K562 (cell line): ENCODE data around the gene SYTL2. TPM values are rescaled to one million over a fixed set of nuclear protein-coding genes. Genes with fewer than 3 reads are reported as not detected.
"Not testable (repeated sequence)": the region's sequence is repeated elsewhere in the genome, so short reads cannot be mapped to it uniquely, and the experiment has no call there.

ENCODE experiments used
- ATAC-seq: fragments of 200-7000 bp; cut with Tn5 transposase; 3 replicates; pipeline ENCODE4 v1.9.1; 2020; ENCODE audit warnings: moderate library complexity
- BruUV-seq: library from RNA; stranded (reverse); fragments of 400-500 nt; replicated peaks from 2 replicates; lab custom pipeline; 2021; lab: Mats Ljungman, UMichigan
- CTCF ChIA-PET: fragments of 300-600 bp; formaldehyde crosslinking; extraction: SDS; loops from one replicate; lab custom pipeline; 2021; ENCODE audit warnings: low intra/inter-chr PET ratio; lab: Yijun Ruan, JAX
- POLR2A ChIA-PET: fragments of 300-600, 350-650 bp; sonication (Branson Sonifier 250); formaldehyde crosslinking; extraction: SDS; loops from one replicate; lab custom pipeline; 2021; ENCODE audit warnings: antibody characterized with exemption, inconsistent platforms; lab: Yijun Ruan, JAX
- DNase-seq, 4 experiments: peaks; one replicate each; pipeline versions ENCODE4 v3.0.0 to v3.0.0-alpha.2; 2011 to 2018; ENCODE audit warnings: low spot score in 3 of 4, mixed read lengths in 3 of 4; ENCODE audit errors: extremely low read depth in 1 of 4
- FAIRE-seq: peaks from 2 replicates; lab custom pipeline; 2011; peaks lifted over from hg19 to GRCh38; lab: Jason Lieb, UNC
- H2AFZ ChIP-seq: 2 replicates; pipeline ENCODE4 v1.6.0; 2011; ENCODE audit warnings: low read depth, low read length, control low read depth, inconsistent platforms
- H3K27ac ChIP-seq: fragments of 200-600 bp; 3 replicates; pipeline ENCODE4 v1.8.0; 2011; ENCODE audit warnings: low read depth, mild to moderate bottlenecking, control low read depth, inconsistent platforms, low read length, moderate library complexity, mixed read lengths; ENCODE audit errors: extremely low read depth
- H3K27me3 ChIP-seq, 2 experiments: fragments of 300-600 bp in 1 of 2; 2 replicates in 1 of 2; 3 replicates in 1 of 2; pipeline versions ENCODE4 v1.6.0 to v1.8.0; 2011; ENCODE audit warnings: inconsistent platforms in 2 of 2, low read length in 2 of 2, mild to moderate bottlenecking in 1 of 2, mixed read lengths in 1 of 2, moderate library complexity in 1 of 2; ENCODE audit not compliant: control insufficient read depth in 2 of 2, insufficient read depth in 2 of 2
- H3K36me3 ChIP-seq: fragments of 300-600 bp; 3 replicates; pipeline ENCODE4 v1.8.0; 2011; ENCODE audit warnings: mild to moderate bottlenecking, low read length, inconsistent platforms; ENCODE audit not compliant: control insufficient read depth, insufficient read depth
- H3K4me1 ChIP-seq, 2 experiments: fragments of 200-600 bp in 1 of 2; replicated peaks in 1 of 2; 2 replicates in 1 of 2; 3 replicates in 1 of 2; pipeline versions ENCODE4 v1.5.1 to v1.8.0; 2011; ENCODE audit warnings: inconsistent platforms in 2 of 2, low read length in 2 of 2, mild to moderate bottlenecking in 1 of 2, mixed read lengths in 1 of 2, moderate library complexity in 1 of 2; ENCODE audit not compliant: control insufficient read depth in 2 of 2, insufficient read depth in 2 of 2
- H3K4me2 ChIP-seq: 2 replicates; pipeline ENCODE4 v1.6.1; 2011; ENCODE audit warnings: low read length, control low read depth, inconsistent platforms, mixed read lengths; ENCODE audit not compliant: insufficient read depth
- H3K4me3 ChIP-seq: fragments of 200-600 bp; sonication (generic), shearing (Covaris generic); 2 replicates; pipeline ENCODE4 v1.5.1; 2016; ENCODE audit warnings: control low read depth, inconsistent platforms
- H3K79me2 ChIP-seq: fragments of 200-600 bp; 3 replicates; pipeline ENCODE4 v1.8.0; 2011; ENCODE audit warnings: low read length, inconsistent platforms; ENCODE audit not compliant: control insufficient read depth, insufficient read depth
- H3K9ac ChIP-seq, 2 experiments: 2 replicates each; pipeline versions ENCODE4 v1.6.0 to v1.6.1; 2011; ENCODE audit warnings: low read depth in 2 of 2, low read length in 2 of 2, control low read depth in 1 of 2, inconsistent platforms in 1 of 2, mild to moderate bottlenecking in 1 of 2, mixed read lengths in 1 of 2; ENCODE audit not compliant: insufficient read depth in 1 of 2
- H3K9me1 ChIP-seq: one replicate; pipeline ENCODE4 v1.6.0; 2011; ENCODE audit warnings: inconsistent platforms, mild to moderate bottlenecking, low read length, moderate library complexity; ENCODE audit not compliant: control insufficient read depth, insufficient read depth
- H3K9me3 ChIP-seq: replicated peaks from 2 replicates; pipeline ENCODE4 v1.5.1; 2011; ENCODE audit warnings: low read depth, low read length, inconsistent platforms; ENCODE audit not compliant: control insufficient read depth, insufficient read depth
- H4K20me1 ChIP-seq: replicated peaks from 2 replicates; pipeline ENCODE4 v1.6.1; 2011; ENCODE audit warnings: low read length, inconsistent platforms, mixed read lengths; ENCODE audit not compliant: control insufficient read depth, insufficient read depth
- RBBP5 ChIP-seq: fragments of 200-600 bp; sonication (generic); IDR thresholded peaks from 2 replicates; pipeline ENCODE4 v1.6.1; 2012; ENCODE audit warnings: borderline replicate concordance, mild to moderate bottlenecking, low read length, control low read depth, inconsistent platforms; ENCODE audit not compliant: insufficient read depth, poor library complexity, severe bottlenecking
- SRSF7 ChIP-seq: fragments of 200-400 bp; formaldehyde crosslinking; optimal IDR thresholded peaks from 2 replicates; pipeline ENCODE3; 2017; ENCODE audit warnings: mild to moderate bottlenecking, low read depth, low read length
- STAG1 ChIP-seq: sonication (generic); formaldehyde crosslinking; IDR thresholded peaks from 2 replicates; pipeline ENCODE4 v1.5.0; 2020; ENCODE audit warnings: missing genetic modification reagents, borderline replicate concordance
- YY1 ChIP-seq, 3 experiments: IDR thresholded peaks; 2 replicates each; pipeline ENCODE4 v1.6.1; 2011; ENCODE audit warnings: low read length in 2 of 3, mild to moderate bottlenecking in 2 of 3, moderate library complexity in 2 of 3, borderline replicate concordance in 1 of 3, control low read depth in 1 of 3, low read depth in 1 of 3; ENCODE audit not compliant: insufficient read depth in 3 of 3, insufficient replicate concordance in 2 of 3, control insufficient read depth in 1 of 3, insufficient read length in 1 of 3; ENCODE audit errors: extremely low read depth in 1 of 3
- in situ Hi-C: fragments of 300-500 bp; cut with MboI; formaldehyde crosslinking; loops from 4 replicates; pipeline ENCODE4 v1.15.0; 2018; ENCODE audit warnings: inconsistent platforms, mixed read lengths
- intact Hi-C: fragments of 100-400 bp; cut with micrococcal nuclease; formaldehyde crosslinking; loops from 2 replicates; pipeline ENCODE4 v1.14.2; 2022
- polyA plus RNA-seq, 8 experiments: library from polyadenylated mRNA; depleted of rRNA in 4 of 8; stranded (reverse) in 5 of 8; unstranded in 3 of 8; fragments of >200 nt; fragmentation: Nextera tagmentation in 2 of 8; fragmentation: Illumina TruSeq in 1 of 8; extraction: Ambion mirVana in 2 of 8; extraction: Trizol in 1 of 8; gene quantifications; 2 replicates each; pipeline versions ENCODE4 v1.2.1 to v1.2.3, GENCODE V29; 2011 to 2014; ENCODE audit warnings: inconsistent platforms in 1 of 8, missing spikeins in 1 of 8
- total RNA-seq, 7 experiments: library from RNA; depleted of rRNA in 6 of 7; stranded (reverse); fragments of >200 nt in 6 of 7; fragmentation: Illumina TruSeq in 2 of 7; extraction: Trizol in 2 of 7; gene quantifications; 2 replicates each; pipeline versions ENCODE4 v1.2.1 to v1.2.3, GENCODE V29; 2011 to 2021; ENCODE audit warnings: low replicate concordance in 1 of 7
- TF ChIP-seq, protein P1 (sequence below), 2 experiments: IDR thresholded peaks in 1 of 2; conservative IDR thresholded peaks in 1 of 2; 2 replicates each; pipeline ENCODE4 v1.6.1; 2016; ENCODE audit warnings: low read depth in 2 of 2, mild to moderate bottlenecking in 1 of 2, missing compliant biosample characterization in 1 of 2, missing genetic modification characterization in 1 of 2, moderate library complexity in 1 of 2
- TF ChIP-seq, protein P2 (sequence below): fragments of 200-800 bp; sonication (Bioruptor generic); IDR thresholded peaks from 2 replicates; pipeline ENCODE4 v1.6.1; 2017; ENCODE audit warnings: missing genetic modification characterization, missing compliant biosample characterization
- TF ChIP-seq, protein P3 (sequence below), 3 experiments: IDR thresholded peaks in 2 of 3; conservative IDR thresholded peaks in 1 of 3; 2 replicates each; pipeline ENCODE4 v1.5.1; 2011 to 2012; ENCODE audit warnings: low read length in 3 of 3, mild to moderate bottlenecking in 3 of 3, control low read depth in 2 of 3, improper control_type of control experiment in 1 of 3, inconsistent platforms in 1 of 3, low read depth in 1 of 3, mixed read lengths in 1 of 3, moderate library complexity in 1 of 3; ENCODE audit not compliant: insufficient read depth in 2 of 3

SYTL2 gene
- total and polyA plus RNA-seq, 9 of the 15 experiments (the other 6 are each of a cell fraction or from before 2014, with no cell fraction given): 0.05 to 0.57 (median 0.35) TPM

DNA sequence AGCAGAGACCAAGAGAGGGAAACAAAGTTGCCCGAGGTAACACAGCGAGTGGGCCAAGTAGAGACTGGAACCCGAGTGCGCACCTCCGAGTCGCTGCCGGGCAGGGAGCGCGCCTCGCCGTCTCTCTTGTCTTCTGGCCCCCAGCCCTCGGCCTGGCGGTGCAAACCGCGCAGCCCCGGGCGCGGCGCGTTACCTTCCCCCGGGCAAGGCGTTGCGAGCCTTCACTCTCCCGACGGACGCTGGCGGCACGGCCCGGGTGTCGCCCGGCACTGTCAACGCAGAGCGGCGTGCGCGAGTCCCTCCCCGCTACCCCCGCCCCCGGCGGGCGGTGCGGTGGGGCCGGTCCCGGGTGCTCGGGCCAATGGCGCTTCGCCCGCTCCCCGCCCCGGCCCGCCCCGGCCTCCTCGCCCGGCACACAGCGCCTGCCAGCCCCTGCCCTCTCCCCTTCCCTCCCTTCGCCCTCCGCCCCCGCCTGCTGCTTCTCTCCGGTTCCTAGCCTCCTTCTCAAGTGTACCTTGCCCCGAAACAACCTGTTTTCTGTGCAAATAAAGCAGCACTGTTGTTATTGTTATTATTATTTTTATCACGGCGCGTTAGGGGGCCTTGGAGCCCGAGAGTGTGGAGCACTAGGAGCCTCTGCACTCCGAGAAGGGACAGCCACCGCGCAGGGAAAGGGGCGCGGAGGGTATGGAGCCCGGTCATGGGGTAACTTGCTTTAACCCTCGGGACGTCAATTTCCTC, at the start of gene SYTL2 (continued):
- TF ChIP-seq, protein P1, sequence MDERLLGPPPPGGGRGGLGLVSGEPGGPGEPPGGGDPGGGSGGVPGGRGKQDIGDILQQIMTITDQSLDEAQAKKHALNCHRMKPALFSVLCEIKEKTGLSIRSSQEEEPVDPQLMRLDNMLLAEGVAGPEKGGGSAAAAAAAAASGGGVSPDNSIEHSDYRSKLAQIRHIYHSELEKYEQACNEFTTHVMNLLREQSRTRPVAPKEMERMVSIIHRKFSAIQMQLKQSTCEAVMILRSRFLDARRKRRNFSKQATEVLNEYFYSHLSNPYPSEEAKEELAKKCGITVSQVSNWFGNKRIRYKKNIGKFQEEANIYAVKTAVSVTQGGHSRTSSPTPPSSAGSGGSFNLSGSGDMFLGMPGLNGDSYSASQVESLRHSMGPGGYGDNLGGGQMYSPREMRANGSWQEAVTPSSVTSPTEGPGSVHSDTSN (CRISPR knock-in tag; IDR thresholded peaks at IDR 0.05; ENCODE audit: low read depth): no peak
- TF ChIP-seq, protein P1 (tag; conservative IDR thresholded peaks at IDR 0.05; ENCODE audit: low read depth): no peak
- no peak for TF ChIP-seq SRSF7
- TF ChIP-seq RBBP5: no peak
- peak in 1 of 3 experiments; percentile 19 for TF ChIP-seq YY1 (IDR thresholded peaks at IDR 0.05; ENCODE audit: borderline replicate concordance in 1 of 3, control insufficient read depth in 1 of 3, extremely low read depth in 1 of 3, insufficient read depth in 3 of 3, insufficient read length in 1 of 3, insufficient replicate concordance in 2 of 3, low read depth in 1 of 3, low read length in 2 of 3)
- no peak for TF ChIP-seq STAG1 (CRISPR knock-in tag)
- TF ChIP-seq, protein P2, sequence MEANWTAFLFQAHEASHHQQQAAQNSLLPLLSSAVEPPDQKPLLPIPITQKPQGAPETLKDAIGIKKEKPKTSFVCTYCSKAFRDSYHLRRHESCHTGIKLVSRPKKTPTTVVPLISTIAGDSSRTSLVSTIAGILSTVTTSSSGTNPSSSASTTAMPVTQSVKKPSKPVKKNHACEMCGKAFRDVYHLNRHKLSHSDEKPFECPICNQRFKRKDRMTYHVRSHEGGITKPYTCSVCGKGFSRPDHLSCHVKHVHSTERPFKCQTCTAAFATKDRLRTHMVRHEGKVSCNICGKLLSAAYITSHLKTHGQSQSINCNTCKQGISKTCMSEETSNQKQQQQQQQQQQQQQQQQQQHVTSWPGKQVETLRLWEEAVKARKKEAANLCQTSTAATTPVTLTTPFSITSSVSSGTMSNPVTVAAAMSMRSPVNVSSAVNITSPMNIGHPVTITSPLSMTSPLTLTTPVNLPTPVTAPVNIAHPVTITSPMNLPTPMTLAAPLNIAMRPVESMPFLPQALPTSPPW (CRISPR knock-in tag): peak; percentile 81
- TF ChIP-seq, protein P3, sequence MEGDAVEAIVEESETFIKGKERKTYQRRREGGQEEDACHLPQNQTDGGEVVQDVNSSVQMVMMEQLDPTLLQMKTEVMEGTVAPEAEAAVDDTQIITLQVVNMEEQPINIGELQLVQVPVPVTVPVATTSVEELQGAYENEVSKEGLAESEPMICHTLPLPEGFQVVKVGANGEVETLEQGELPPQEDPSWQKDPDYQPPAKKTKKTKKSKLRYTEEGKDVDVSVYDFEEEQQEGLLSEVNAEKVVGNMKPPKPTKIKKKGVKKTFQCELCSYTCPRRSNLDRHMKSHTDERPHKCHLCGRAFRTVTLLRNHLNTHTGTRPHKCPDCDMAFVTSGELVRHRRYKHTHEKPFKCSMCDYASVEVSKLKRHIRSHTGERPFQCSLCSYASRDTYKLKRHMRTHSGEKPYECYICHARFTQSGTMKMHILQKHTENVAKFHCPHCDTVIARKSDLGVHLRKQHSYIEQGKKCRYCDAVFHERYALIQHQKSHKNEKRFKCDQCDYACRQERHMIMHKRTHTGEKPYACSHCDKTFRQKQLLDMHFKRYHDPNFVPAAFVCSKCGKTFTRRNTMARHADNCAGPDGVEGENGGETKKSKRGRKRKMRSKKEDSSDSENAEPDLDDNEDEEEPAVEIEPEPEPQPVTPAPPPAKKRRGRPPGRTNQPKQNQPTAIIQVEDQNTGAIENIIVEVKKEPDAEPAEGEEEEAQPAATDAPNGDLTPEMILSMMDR (IDR thresholded peaks at IDR 0.05 in 2 of 3, conservative IDR thresholded peaks at IDR 0.05 in 1 of 3; ENCODE audit: insufficient read depth in 2 of 3, low read depth in 1 of 3, low read length in 3 of 3): peak in 1 of 3 experiments; percentile 11; a peak in 1 of 6 replicates

DNA sequence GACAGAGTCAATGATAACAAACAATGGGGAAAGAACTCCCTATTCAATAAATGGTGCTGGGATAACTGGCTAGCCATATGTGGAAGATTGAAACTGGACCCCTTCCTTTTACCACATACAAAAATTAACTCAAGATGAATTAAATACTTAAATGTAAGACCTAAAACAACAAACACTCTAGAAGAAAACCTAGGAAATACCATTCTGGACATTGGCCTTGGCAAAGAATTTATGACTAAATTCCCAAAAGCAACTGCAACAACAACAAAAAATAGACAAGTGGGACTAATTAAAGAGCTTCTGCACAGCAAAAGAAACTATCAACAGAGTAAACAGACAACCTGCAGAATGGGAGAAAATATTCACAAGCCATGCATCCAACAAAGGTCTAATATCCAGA, 48.6 kb upstream of the SYTL2 start:
- CTCF ChIA-PET, in situ Hi-C loops, H3K9me1 ChIP-seq, H3K4me2 ChIP-seq, H3K4me3 ChIP-seq, FAIRE-seq, H4K20me1 ChIP-seq, ATAC-seq, H3K4me1 ChIP-seq, DNase-seq, POLR2A ChIA-PET, H3K27me3 ChIP-seq, H2AFZ ChIP-seq, H3K9me3 ChIP-seq, H3K27ac ChIP-seq, H3K9ac ChIP-seq, H3K79me2 ChIP-seq, H3K36me3 ChIP-seq, BruUV-seq: not testable (repeated sequence)
- intact Hi-C loops: loop anchor here (5.0 to 10.0 kb wide), 3 partner anchors 185 to 958 kb away; no protein-coding TSS in a partner anchor
